Activated CD8-positive, alpha-beta memory T cell treated with anti-CD3 and anti-CD28 coated beads for 4 hours (primary cell): Measurements from ENCODE around the gene IMP3.

Experiments used
- DNase-seq, 2 donors: peaks; one replicate each; pipeline ENCODE4 v3.0.0-alpha.2; 2020; ENCODE audit warnings: low read depth in 2 of 2

IMP3 gene

DNA sequence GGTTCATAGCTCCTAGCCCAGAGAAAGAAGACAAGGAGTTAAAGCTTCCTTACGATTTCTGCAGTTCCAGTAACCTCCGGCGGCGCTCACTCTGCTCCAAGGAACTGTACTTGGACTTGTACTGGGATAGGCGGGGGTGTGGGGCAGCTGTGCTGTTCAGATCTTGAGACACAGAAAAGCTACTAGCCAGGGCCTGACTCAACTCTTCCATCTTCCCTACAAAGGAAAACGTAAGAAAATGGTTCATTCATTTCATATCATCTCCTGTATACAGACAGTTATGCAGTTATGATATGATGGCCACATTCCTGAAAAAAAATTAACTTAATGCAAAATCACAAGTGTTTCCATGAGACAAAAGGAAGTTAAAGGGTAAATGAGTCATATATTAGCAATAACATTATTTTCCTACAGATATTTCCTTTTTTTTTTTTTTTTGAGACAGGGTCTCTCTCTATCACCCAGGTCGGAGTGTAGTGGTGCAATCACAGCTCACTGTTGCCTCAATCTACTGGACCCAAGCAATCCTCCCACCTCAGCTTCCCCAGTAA is 19.1 kb downstream of the IMP3 start:
- no peak for DNase-seq

DNA sequence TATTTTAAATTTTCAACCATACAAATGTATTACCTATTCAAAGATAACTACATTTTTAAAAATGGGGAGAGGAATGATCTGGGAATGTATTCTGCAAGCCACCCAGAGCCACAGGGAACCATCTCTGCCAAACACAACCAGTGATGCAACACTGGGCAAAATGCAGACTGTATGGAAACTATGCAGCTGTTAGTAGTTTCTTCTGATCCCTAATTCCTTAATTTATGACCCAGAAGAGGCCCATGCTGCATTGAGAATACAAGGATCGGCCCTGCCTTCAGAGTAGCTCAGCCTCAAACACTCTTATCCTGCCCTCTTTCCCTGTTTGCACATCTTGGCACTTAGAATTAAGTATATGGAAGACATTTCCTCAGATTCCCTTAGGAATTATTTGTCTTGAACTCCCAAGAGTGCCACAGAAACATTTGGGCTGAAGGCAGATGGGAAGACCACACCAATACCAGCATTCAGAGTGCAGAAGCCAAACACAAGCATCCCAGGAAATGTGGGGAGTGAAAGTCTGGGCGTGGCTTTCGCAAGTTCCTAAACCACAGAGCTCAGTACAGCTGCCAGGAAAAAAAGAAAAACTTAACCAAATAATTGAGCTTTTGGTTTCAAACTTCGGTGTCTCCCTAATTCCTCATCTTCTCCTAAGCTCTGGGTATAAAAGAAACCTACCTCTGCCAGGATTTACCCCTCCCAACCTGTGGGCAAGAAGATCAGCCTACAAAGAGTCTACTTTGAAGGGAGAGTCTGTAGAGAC is 19.8 kb downstream of the IMP3 start:
- no peak for DNase-seq

DNA sequence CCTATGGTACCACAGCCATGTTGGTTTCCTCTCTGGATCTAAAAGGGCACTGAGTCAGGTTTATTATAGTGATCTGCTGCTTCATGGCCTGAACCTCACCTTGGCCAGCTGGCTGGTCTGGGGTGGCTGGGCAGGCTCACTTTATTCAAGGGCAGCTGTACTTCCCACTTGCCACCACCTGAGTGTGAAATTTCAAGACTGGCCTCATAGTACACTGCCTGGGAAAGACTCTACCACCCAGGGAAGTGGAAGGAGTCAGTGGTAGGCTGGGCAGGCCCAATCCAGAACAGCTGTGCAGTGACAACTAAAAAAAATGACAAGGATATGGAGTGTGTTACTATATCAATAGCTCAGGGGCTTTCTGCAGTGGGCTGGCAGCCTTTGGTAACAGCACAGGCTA is 23.3 kb downstream of the IMP3 start:
- no peak for DNase-seq

DNA sequence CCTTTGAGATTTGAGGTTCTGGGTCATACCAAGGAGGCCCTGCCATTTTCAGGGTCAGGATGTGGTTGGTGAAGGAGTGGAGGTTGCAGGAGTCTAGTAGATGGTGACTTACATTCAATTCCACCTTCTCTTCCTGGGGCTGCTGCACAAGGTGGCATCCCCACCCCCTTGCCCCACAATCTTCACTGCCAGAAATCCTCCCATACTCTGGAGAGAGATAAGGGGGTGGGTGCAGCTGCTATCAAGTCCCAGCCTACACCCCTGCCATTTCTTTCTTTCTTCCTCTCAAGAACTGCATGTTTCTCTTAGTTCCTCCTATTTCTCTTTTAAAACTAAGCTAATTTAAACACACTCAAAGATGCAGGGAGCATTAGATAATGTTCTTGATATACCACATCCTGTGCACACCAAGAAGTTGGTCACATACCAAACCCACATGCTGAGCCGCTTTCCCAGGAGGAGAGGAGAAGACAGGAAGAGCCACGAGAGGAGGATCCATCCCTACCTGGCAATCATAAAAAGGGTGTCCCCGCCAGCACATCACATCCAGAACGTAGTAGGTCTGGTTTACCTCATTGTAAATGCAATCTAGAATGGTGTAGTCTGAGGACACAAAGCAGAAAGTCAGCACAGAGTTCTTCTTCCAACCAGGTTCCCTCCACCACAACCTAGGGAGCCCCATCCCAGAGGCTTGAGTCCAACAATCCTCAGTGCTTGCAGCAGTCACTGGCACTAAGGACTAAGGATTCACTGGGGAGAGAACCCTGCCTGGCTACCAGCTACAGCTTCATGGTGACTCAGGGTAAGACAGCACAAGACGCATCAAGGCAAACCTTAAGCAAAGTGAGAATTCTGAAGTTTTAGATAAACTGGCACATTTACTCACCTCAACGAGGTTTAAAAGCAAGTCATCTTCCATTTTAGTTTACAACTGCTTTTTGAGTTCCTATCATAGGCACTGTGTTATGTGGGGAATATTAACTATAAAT is 33.0 kb downstream of the IMP3 start:
- DNase-seq: no peak

DNA sequence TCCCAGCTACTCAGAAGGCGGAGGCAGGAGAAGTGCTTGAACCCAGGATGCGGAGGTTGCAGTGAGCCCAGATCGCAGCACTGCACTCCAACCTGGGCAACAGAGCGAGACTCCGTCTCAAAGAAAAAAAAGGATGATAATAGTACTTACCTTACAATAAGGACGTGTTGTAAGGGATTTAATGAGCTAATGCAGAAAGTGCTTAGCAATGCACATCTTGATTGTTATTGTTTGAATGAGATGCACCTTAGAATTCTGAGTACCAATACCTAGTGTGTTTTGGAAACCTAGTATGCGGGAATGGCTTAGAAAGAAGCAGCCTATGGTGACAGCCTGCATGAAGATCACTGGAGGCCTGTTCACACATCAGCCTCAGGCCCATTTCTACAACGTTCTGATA is 34.0 kb downstream of the IMP3 start:
- DNase-seq: no peak

GRCh38 chr15:75599401-75599800 is 40.6 kb downstream of the IMP3 start:
- DNase-seq: no peak

DNA sequence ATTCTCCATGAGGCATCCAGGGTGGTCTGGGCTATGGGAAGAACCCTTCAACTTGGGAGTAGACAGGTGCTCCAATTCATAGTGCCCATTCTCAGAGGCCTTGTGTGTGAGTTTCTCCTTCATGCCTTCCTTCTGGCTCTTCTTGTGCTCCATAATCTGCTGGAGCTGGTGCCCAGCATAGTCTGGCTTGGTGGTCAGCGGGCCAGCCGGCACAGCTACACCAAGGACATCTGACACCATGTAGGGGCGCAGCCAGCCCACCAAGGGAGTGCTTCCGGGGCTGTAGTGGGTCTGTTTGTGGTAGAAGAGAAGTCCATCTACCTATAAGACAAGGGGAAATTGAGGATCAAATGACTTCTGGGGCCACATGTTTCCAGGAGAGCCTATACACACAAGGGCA is 41.7 kb downstream of the IMP3 start:
- DNase-seq: no peak

GRCh38 chr15:75597667-75598341 is 42.2 kb downstream of the IMP3 start:
- no peak for DNase-seq

DNA sequence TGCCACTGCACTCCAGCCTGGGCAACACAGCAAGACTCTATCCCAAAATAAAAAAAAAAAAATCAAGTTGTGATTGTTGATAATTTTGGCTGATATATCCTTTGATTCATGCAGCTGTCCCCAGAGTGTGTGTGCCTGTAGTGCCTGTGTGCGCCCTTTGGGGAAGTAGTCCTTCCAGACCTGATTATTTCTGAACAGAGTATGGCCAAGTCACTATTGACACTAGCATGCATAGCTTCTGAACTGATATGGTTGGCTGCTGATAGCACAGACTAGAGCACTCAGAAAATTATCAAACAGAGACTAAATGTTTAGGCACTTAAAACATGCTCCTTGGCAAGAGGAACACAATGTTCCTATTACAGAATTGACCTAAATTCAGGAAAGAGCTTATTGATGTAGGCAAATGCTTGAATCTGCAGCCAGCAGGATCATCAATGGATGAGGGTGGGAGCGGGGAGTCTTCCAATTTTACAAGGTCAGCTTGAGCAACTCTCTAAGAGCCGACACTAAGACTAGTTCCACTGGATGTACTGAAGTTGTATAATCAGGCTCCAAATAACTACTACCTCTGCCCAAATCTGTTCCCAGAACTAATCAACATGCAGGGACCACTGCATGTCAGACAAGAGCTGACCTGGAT is 43.2 kb downstream of the IMP3 start:
- no peak for DNase-seq

DNA sequence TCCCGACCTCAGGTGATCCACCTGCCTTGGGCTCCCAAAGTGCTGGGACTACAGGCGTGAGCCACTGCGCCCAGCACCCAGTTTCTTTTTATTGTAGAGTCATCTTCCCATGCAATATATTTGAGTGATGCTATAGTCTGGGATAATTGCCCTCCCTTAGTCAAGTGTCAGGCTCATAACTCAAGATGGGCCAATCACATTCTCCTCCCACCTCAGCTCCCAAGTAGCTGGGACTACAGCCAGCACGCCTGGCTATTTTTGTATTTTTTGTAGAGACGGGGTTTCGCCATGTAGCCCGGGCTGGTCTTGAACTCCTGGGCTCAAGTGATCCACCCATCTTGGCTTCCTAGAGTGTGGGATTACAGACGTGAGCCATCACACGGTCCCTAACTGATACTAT is 45.7 kb downstream of the IMP3 start:
- DNase-seq: no peak

DNA sequence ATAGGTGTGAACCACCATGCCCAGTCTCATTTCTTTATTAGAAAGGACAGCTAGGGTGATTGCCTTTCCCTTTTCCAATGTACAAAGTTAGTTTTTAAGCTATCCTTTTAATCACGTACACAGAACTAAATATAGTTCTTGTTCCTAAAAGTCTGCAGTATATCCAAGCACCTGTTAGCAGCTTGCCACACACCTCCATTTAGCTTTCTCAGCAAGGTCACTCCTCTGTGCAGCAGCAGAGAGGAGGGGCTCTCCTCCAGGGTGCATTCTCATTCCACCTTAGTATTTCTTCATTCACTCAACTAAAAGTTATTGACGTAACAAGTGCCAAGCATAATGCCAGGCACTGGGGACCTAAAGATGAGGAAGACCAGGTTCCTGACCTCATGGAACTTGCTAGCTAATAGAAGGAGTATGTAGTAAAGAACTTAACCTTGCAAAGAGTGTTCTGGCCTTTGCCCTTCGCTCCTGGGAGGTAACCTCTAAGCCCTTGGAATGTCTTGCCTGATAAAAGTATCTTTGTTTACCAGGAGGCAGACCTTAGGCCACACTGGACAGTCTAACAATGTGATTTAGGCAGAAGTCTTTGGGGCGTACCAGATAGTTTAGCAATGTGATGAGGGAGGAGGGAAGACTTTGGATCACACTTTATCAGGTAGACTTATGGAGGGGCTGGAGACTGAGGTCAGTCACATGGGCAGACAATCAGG is 48.2 kb downstream of the IMP3 start:
- DNase-seq: no peak

DNA sequence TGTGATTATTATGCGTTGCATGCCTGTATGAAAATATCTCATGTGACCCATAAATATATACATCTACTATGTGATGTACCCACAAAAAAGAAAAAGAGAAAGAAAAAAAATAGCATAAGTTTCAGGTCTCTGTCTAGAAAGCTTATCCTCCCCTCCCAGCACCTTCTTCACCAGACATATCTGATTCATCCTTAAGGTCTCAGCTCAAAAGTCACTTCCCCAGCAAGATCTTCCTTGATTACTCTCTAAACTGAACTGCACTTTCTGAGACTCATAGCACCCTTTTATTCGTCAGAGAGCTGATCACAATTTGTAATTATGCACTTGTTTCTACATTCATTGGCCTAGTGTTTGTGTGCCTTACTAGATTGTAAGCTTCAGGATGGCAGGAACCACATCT is 49.8 kb downstream of the IMP3 start:
- DNase-seq: no peak
